Gastroesophageal sphincter (tissue), 4 donors: Measurements from ENCODE around the gene CLASRP. TPM values are rescaled to one million over a fixed set of nuclear protein-coding genes. Genes with fewer than 3 reads are reported as not detected.

Source experiments
- ATAC-seq: fragments of 150-250 bp; one replicate; pipeline ENCODE4 v1.9.1; 2016; ENCODE audit warnings: mild to moderate bottlenecking, moderate library complexity
- H3K27ac ChIP-seq, 4 donors: fragments of 200-600 bp; sonication (generic) in 3 of 4; 1 replicate in 3 of 4; 2 replicates in 1 of 4; pipeline ENCODE4 v1.5.1; 2016 to 2019
- H3K27me3 ChIP-seq: fragments of 200-600 bp; sonication (generic); one replicate; pipeline ENCODE4 v1.5.1; 2019
- H3K36me3 ChIP-seq, 2 donors: fragments of 200-600 bp; sonication (generic); one replicate each; pipeline ENCODE4 v1.5.1; 2019; ENCODE audit warnings: control low read depth in 1 of 2
- H3K4me1 ChIP-seq, 3 donors: fragments of 200-600 bp; sonication (generic); 1 replicate in 2 of 3; 2 replicates in 1 of 3; pipeline ENCODE4 v1.5.1; 2016 to 2019; ENCODE audit warnings: control low read depth in 2 of 3
- H3K4me3 ChIP-seq, 2 donors: fragments of 200-600 bp; sonication (generic); one replicate each; pipeline ENCODE4 v1.5.1; 2019; ENCODE audit warnings: mild to moderate bottlenecking in 1 of 2, moderate library complexity in 1 of 2
- H3K9me3 ChIP-seq, 3 donors: fragments of 200-600 bp; sonication (generic); one replicate each; pipeline ENCODE4 v1.5.1; 2017 to 2019; ENCODE audit warnings: control low read depth in 2 of 3
- EP300 ChIP-seq: sonication (generic); formaldehyde crosslinking; IDR thresholded peaks from one replicate; pipeline ENCODE4 v1.6.1; 2017; ENCODE audit warnings: antibody characterized with exemption, mild to moderate bottlenecking
- POLR2A ChIP-seq, 2 donors: fragments of 450-650 bp; IDR thresholded peaks; one replicate each; pipeline ENCODE4 v1.6.1; 2017; ENCODE audit warnings: antibody characterized with exemption in 2 of 2, mild to moderate bottlenecking in 2 of 2, moderate library complexity in 1 of 2
- POLR2AphosphoS5 ChIP-seq: sonication (generic); formaldehyde crosslinking; IDR thresholded peaks from one replicate; pipeline ENCODE4 v1.6.1; 2017; ENCODE audit warnings: antibody characterized with exemption
- WGBS, 2 donors: methylation state at CpG; one replicate each; pipeline ENCODE4 v1.1.5; 2018; ENCODE audit warnings: low coverage in 1 of 2; 5-methylcytosine and 5-hydroxymethylcytosine counted together
- total RNA-seq, 4 donors: library from RNA; depleted of rRNA; stranded (reverse); fragments of >200 nt; gene quantifications; one replicate each; pipeline ENCODE4 v1.1.0, GENCODE V29; 2016
- TF ChIP-seq, protein P1 (sequence below), 4 experiments: fragments of 200-600 bp in 2 of 4; fragments of 450-650 bp in 2 of 4; sonication (generic) in 1 of 4; IDR thresholded peaks; one replicate each; pipeline ENCODE4 v1.5.1; 2017 to 2019; ENCODE audit warnings: antibody characterized with exemption in 4 of 4, mild to moderate bottlenecking in 2 of 4, moderate library complexity in 2 of 4

The CLASRP gene
- total RNA-seq, 4 donors from 2014 or later = 33.6 to 82.5 (median 54.7) TPM

- Histone ChIP-seq H3K4me3 (no peak overlapping the region), H3K9me3 (no peaks in the 10 kb centered on the region), H3K4me1 (no peaks in the 10 kb centered on the region), H3K27ac (no peak overlapping the region), H3K36me3 (peaks cover 0 to 99% of the 10 kb centered on the region in 2 donors), H3K27me3 (no peaks in the 10 kb centered on the region)
- WGBS, 2 donors = 80% methylated on average over 8 of the region's 38 CpGs; no CpG with 5 or more reads in 1 of the 2 donors
- no peak for TF ChIP-seq POLR2A (IDR thresholded peaks at IDR 0.05)
- no peak for TF ChIP-seq POLR2AphosphoS5
- ATAC-seq = no peak
Measured at GRCh38 chr19:45066921-45067661, 28.2 kb downstream of the CLASRP start.

DNA sequence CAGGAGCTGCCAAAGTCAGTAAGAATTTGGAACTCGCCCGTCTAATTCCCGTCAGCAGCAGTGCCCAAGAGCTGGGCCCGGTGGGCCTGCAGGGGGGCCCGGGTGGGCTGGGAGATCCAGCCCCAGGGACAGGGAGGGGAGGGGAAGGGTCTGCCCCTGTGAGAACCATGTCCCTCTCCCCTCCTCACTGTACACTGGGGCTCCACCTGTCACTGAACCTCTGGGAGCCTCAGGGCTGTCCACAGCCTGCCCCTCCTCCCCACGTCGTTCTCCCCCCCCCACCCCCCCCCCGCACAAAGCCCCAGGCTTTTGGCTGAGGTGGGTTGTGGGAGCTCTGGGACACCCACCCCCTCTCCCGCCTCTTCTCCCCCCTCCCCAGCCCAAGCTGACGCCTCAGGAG, 29.2 kb downstream of the CLASRP start:
- WGBS, 2 donors = no CpG with 5 or more reads among the region's 10 CpGs
- no peaks in the 10 kb centered on the region for H3K27me3 ChIP-seq
- H3K4me3 ChIP-seq = no peak overlapping the region
- no peak overlapping the region for H3K27ac ChIP-seq
- H3K4me1 ChIP-seq = no peaks in the 10 kb centered on the region
- no peaks in the 10 kb centered on the region for H3K9me3 ChIP-seq
- peaks cover 0 to 92% of the 10 kb centered on the region in 2 donors for H3K36me3 ChIP-seq
- no peak for ATAC-seq
- TF ChIP-seq, protein P1, sequence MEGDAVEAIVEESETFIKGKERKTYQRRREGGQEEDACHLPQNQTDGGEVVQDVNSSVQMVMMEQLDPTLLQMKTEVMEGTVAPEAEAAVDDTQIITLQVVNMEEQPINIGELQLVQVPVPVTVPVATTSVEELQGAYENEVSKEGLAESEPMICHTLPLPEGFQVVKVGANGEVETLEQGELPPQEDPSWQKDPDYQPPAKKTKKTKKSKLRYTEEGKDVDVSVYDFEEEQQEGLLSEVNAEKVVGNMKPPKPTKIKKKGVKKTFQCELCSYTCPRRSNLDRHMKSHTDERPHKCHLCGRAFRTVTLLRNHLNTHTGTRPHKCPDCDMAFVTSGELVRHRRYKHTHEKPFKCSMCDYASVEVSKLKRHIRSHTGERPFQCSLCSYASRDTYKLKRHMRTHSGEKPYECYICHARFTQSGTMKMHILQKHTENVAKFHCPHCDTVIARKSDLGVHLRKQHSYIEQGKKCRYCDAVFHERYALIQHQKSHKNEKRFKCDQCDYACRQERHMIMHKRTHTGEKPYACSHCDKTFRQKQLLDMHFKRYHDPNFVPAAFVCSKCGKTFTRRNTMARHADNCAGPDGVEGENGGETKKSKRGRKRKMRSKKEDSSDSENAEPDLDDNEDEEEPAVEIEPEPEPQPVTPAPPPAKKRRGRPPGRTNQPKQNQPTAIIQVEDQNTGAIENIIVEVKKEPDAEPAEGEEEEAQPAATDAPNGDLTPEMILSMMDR (IDR thresholded peaks at IDR 0.05) = no peak
- TF ChIP-seq POLR2A (IDR thresholded peaks at IDR 0.05) (no peak), EP300 (no peak)

- WGBS, 2 donors = 40 to 86% methylated on average over 1 to 7 of the region's 13 CpGs
- H3K27ac ChIP-seq = no peak overlapping the region
Measured at GRCh38 chr19:45069056-45069455, 30.2 kb downstream of the CLASRP start.

GRCh38 chr19:45070214-45070613, 31.4 kb downstream of the CLASRP start:
- 78% methylated on average over 4 of the region's 6 CpGs; no CpG with 5 or more reads in 1 of the 2 donors for WGBS, 2 donors
- H3K27me3 ChIP-seq = no peaks in the 10 kb centered on the region
- no peaks in the 10 kb centered on the region for H3K9me3 ChIP-seq
- ATAC-seq = no peak
- TF ChIP-seq, protein P1 (IDR thresholded peaks at IDR 0.05) = no peak
- TF ChIP-seq POLR2AphosphoS5 (no peak), POLR2A (IDR thresholded peaks at IDR 0.05) (no peak), EP300 (no peak)
- H3K4me1 ChIP-seq = peaks cover 0 to 7% (median 0%) of the 10 kb centered on the region in 3 donors
- H3K4me3 ChIP-seq = no peak overlapping the region
- H3K36me3 ChIP-seq = peaks cover 0 to 71% of the 10 kb centered on the region in 2 donors
- H3K27ac ChIP-seq = no peak overlapping the region

More at GRCh38 chr19:45069056-45069455, 30.2 kb downstream of the CLASRP start:
- no peak for ATAC-seq
- H3K4me1 ChIP-seq = no peaks in the 10 kb centered on the region
- no peaks in the 10 kb centered on the region for H3K27me3 ChIP-seq
- TF ChIP-seq POLR2A (IDR thresholded peaks at IDR 0.05) = no peak
- no peak for TF ChIP-seq EP300
- H3K4me3 ChIP-seq = no peak overlapping the region
- no peaks in the 10 kb centered on the region for H3K9me3 ChIP-seq
- H3K36me3 ChIP-seq = peaks cover 0 to 83% of the 10 kb centered on the region in 2 donors

GRCh38 chr19:45070861-45071544, 32.2 kb downstream of the CLASRP start:
- ATAC-seq = no peak
- H3K9me3 ChIP-seq = no peaks in the 10 kb centered on the region
- H3K4me1 ChIP-seq = peaks cover 0 to 15% (median 2%) of the 10 kb centered on the region in 3 donors
- 17 to 80% methylated on average over 1 of the region's 19 CpGs for WGBS, 2 donors
- H3K27me3 ChIP-seq = no peaks in the 10 kb centered on the region
- H3K4me3 ChIP-seq = no peak overlapping the region
- TF ChIP-seq POLR2A (IDR thresholded peaks at IDR 0.05) (no peak), EP300 (no peak), POLR2AphosphoS5 (no peak)
- TF ChIP-seq, protein P1 (IDR thresholded peaks at IDR 0.05) = no peak
- no peak overlapping the region for H3K27ac ChIP-seq
- H3K36me3 ChIP-seq = peaks cover 0 to 63% of the 10 kb centered on the region in 2 donors
